K562 (cell line): ENCODE results near the gene OCRL. TPM values are rescaled to one million over a fixed set of nuclear protein-coding genes. Genes with fewer than 3 reads are reported as not detected.

ENCODE experiments used
- ATAC-seq: fragments of 200-7000 bp; cut with Tn5 transposase; 3 replicates; pipeline ENCODE4 v1.9.1; 2020; ENCODE audit warnings: moderate library complexity
- BruUV-seq: library from RNA; stranded (reverse); fragments of 400-500 nt; replicated peaks from 2 replicates; lab custom pipeline; 2021; lab: Mats Ljungman, UMichigan
- CTCF ChIA-PET: fragments of 300-600 bp; formaldehyde crosslinking; extraction: SDS; loops from one replicate; lab custom pipeline; 2021; ENCODE audit warnings: low intra/inter-chr PET ratio; lab: Yijun Ruan, JAX
- POLR2A ChIA-PET: fragments of 300-600, 350-650 bp; sonication (Branson Sonifier 250); formaldehyde crosslinking; extraction: SDS; loops from one replicate; lab custom pipeline; 2021; ENCODE audit warnings: antibody characterized with exemption, inconsistent platforms; lab: Yijun Ruan, JAX
- DNase-seq, 4 experiments: peaks; one replicate each; pipeline versions ENCODE4 v3.0.0 to v3.0.0-alpha.2; 2011 to 2018; ENCODE audit warnings: low spot score in 3 of 4, mixed read lengths in 3 of 4; ENCODE audit errors: extremely low read depth in 1 of 4
- FAIRE-seq: peaks from 2 replicates; lab custom pipeline; 2011; peaks lifted over from hg19 to GRCh38; lab: Jason Lieb, UNC
- H2AFZ ChIP-seq: 2 replicates; pipeline ENCODE4 v1.6.0; 2011; ENCODE audit warnings: low read depth, low read length, control low read depth, inconsistent platforms
- H3K27ac ChIP-seq: fragments of 200-600 bp; 3 replicates; pipeline ENCODE4 v1.8.0; 2011; ENCODE audit warnings: low read depth, mild to moderate bottlenecking, control low read depth, inconsistent platforms, low read length, moderate library complexity, mixed read lengths; ENCODE audit errors: extremely low read depth
- H3K27me3 ChIP-seq, 2 experiments: fragments of 300-600 bp in 1 of 2; 2 replicates in 1 of 2; 3 replicates in 1 of 2; pipeline versions ENCODE4 v1.6.0 to v1.8.0; 2011; ENCODE audit warnings: inconsistent platforms in 2 of 2, low read length in 2 of 2, mild to moderate bottlenecking in 1 of 2, mixed read lengths in 1 of 2, moderate library complexity in 1 of 2; ENCODE audit not compliant: control insufficient read depth in 2 of 2, insufficient read depth in 2 of 2
- H3K36me3 ChIP-seq: fragments of 300-600 bp; 3 replicates; pipeline ENCODE4 v1.8.0; 2011; ENCODE audit warnings: mild to moderate bottlenecking, low read length, inconsistent platforms; ENCODE audit not compliant: control insufficient read depth, insufficient read depth
- H3K4me1 ChIP-seq, 2 experiments: fragments of 200-600 bp in 1 of 2; replicated peaks in 1 of 2; 2 replicates in 1 of 2; 3 replicates in 1 of 2; pipeline versions ENCODE4 v1.5.1 to v1.8.0; 2011; ENCODE audit warnings: inconsistent platforms in 2 of 2, low read length in 2 of 2, mild to moderate bottlenecking in 1 of 2, mixed read lengths in 1 of 2, moderate library complexity in 1 of 2; ENCODE audit not compliant: control insufficient read depth in 2 of 2, insufficient read depth in 2 of 2
- H3K4me2 ChIP-seq: 2 replicates; pipeline ENCODE4 v1.6.1; 2011; ENCODE audit warnings: low read length, control low read depth, inconsistent platforms, mixed read lengths; ENCODE audit not compliant: insufficient read depth
- H3K4me3 ChIP-seq: fragments of 200-600 bp; sonication (generic), shearing (Covaris generic); 2 replicates; pipeline ENCODE4 v1.5.1; 2016; ENCODE audit warnings: control low read depth, inconsistent platforms
- H3K79me2 ChIP-seq: fragments of 200-600 bp; 3 replicates; pipeline ENCODE4 v1.8.0; 2011; ENCODE audit warnings: low read length, inconsistent platforms; ENCODE audit not compliant: control insufficient read depth, insufficient read depth
- H3K9ac ChIP-seq, 2 experiments: 2 replicates each; pipeline versions ENCODE4 v1.6.0 to v1.6.1; 2011; ENCODE audit warnings: low read depth in 2 of 2, low read length in 2 of 2, control low read depth in 1 of 2, inconsistent platforms in 1 of 2, mild to moderate bottlenecking in 1 of 2, mixed read lengths in 1 of 2; ENCODE audit not compliant: insufficient read depth in 1 of 2
- H3K9me1 ChIP-seq: one replicate; pipeline ENCODE4 v1.6.0; 2011; ENCODE audit warnings: inconsistent platforms, mild to moderate bottlenecking, low read length, moderate library complexity; ENCODE audit not compliant: control insufficient read depth, insufficient read depth
- H3K9me3 ChIP-seq: replicated peaks from 2 replicates; pipeline ENCODE4 v1.5.1; 2011; ENCODE audit warnings: low read depth, low read length, inconsistent platforms; ENCODE audit not compliant: control insufficient read depth, insufficient read depth
- H4K20me1 ChIP-seq: replicated peaks from 2 replicates; pipeline ENCODE4 v1.6.1; 2011; ENCODE audit warnings: low read length, inconsistent platforms, mixed read lengths; ENCODE audit not compliant: control insufficient read depth, insufficient read depth
- BCLAF1 ChIP-seq, 2 experiments: fragments of 450-650 bp in 1 of 2; IDR thresholded peaks; 2 replicates each; pipeline ENCODE4 v1.6.1; 2011 to 2017; ENCODE audit warnings: low read depth in 2 of 2, antibody characterized with exemption in 1 of 2, borderline replicate concordance in 1 of 2, low read length in 1 of 2, mild to moderate bottlenecking in 1 of 2, mixed read lengths in 1 of 2; ENCODE audit not compliant: control insufficient read depth in 1 of 2
- ERF ChIP-seq: fragments of 450-650 bp; formaldehyde crosslinking; IDR thresholded peaks from 2 replicates; pipeline ENCODE4 v1.4.0; 2020; ENCODE audit warnings: mild to moderate bottlenecking, mixed read lengths
- KAT2B ChIP-seq: IDR thresholded peaks from one replicate; pipeline ENCODE4 v1.6.1; 2012; ENCODE audit warnings: low read depth, mild to moderate bottlenecking, control low read depth, inconsistent platforms, low read length, moderate library complexity
- SRSF3 ChIP-seq: fragments of 200-400 bp; formaldehyde crosslinking; IDR thresholded peaks from 2 replicates; pipeline ENCODE4 v1.6.1; 2016; ENCODE audit warnings: mild to moderate bottlenecking, low read length, moderate library complexity; ENCODE audit not compliant: insufficient read depth
- ZBTB40 ChIP-seq, 2 experiments: fragments of 450-650 bp in 1 of 2; sonication (generic) in 1 of 2; formaldehyde crosslinking in 1 of 2; IDR thresholded peaks; 2 replicates each; pipeline versions ENCODE4 v1.7.1 to v1.9.0; 2016 to 2022; ENCODE audit warnings: inconsistent platforms in 1 of 2, mild to moderate bottlenecking in 1 of 2, missing genetic modification reagents in 1 of 2
- WGBS: fragments of 100-300 bp; shearing (Covaris generic); methylation state at CpG from one replicate; pipeline ENCODE4 v1.1.6; 2016; ENCODE audit warnings: low coverage, mixed read lengths; ENCODE audit not compliant: insufficient coverage; ENCODE audit errors: missing lambda C conversion rate; 5-methylcytosine and 5-hydroxymethylcytosine counted together
- in situ Hi-C: fragments of 300-500 bp; cut with MboI; formaldehyde crosslinking; loops from 4 replicates; pipeline ENCODE4 v1.15.0; 2018; ENCODE audit warnings: inconsistent platforms, mixed read lengths
- intact Hi-C: fragments of 100-400 bp; cut with micrococcal nuclease; formaldehyde crosslinking; loops from 2 replicates; pipeline ENCODE4 v1.14.2; 2022
- polyA plus RNA-seq, 8 experiments: library from polyadenylated mRNA; depleted of rRNA in 4 of 8; stranded (reverse) in 5 of 8; unstranded in 3 of 8; fragments of >200 nt; fragmentation: Nextera tagmentation in 2 of 8; fragmentation: Illumina TruSeq in 1 of 8; extraction: Ambion mirVana in 2 of 8; extraction: Trizol in 1 of 8; gene quantifications; 2 replicates each; pipeline versions ENCODE4 v1.2.1 to v1.2.3, GENCODE V29; 2011 to 2014; ENCODE audit warnings: inconsistent platforms in 1 of 8, missing spikeins in 1 of 8
- total RNA-seq, 7 experiments: library from RNA; depleted of rRNA in 6 of 7; stranded (reverse); fragments of >200 nt in 6 of 7; fragmentation: Illumina TruSeq in 2 of 7; extraction: Trizol in 2 of 7; gene quantifications; 2 replicates each; pipeline versions ENCODE4 v1.2.1 to v1.2.3, GENCODE V29; 2011 to 2021; ENCODE audit warnings: low replicate concordance in 1 of 7

The OCRL gene
- total and polyA plus RNA-seq, 9 of the 15 experiments (the other 6 are each of a cell fraction or from before 2014, with no cell fraction given): 2.2 to 23.4 (median 11.9) TPM

GRCh38 chrX:129585167-129585566, 45.1 kb downstream of the OCRL start:
- Histone ChIP-seq H4K20me1 (no peaks in the 10 kb centered on the region), H3K4me2 (no peak overlapping the region), H3K4me1 (no peaks in the 10 kb centered on the region), H3K9ac (no peak overlapping the region), H3K9me3 (no peaks in the 10 kb centered on the region), H3K79me2 (no peaks in the 10 kb centered on the region), H3K9me1 (no peaks in the 10 kb centered on the region), H3K27me3 (no peaks in the 10 kb centered on the region), H3K36me3 (peaks cover 70% of the 10 kb centered on the region; the same call in 2 of the 3 replicates), H3K27ac (no peak overlapping the region), H3K4me3 (no peak overlapping the region), H2AFZ (no peak overlapping the region)
- in situ Hi-C loops: loop anchor here (25.0 kb wide), 1 partner anchor 1352 kb away; no protein-coding TSS in a partner anchor
- TF ChIP-seq BCLAF1 (IDR thresholded peaks at IDR 0.05; ENCODE audit: borderline replicate concordance in 1 of 2, control insufficient read depth in 1 of 2, low read depth in 2 of 2, low read length in 1 of 2) (no peak), SRSF3 (no peak), KAT2B (no peak), ERF (CRISPR knock-in tag) (no peak), ZBTB40 (IDR thresholded peaks at IDR 0.05) (no peak), ZBTB40 (CRISPR knock-in tag; IDR thresholded peaks at IDR 0.05) (no peak)
- ChIA-PET POLR2A (no interaction called here), CTCF (no interaction called here)
- ATAC-seq (no peak), DNase-seq (no peak), FAIRE-seq (no peak)
- BruUV-seq: no TSS peak
- intact Hi-C loops: no loop called here
- WGBS: 63% methylated on average over 1 of the region's 1 CpG
